Peyer's patch (tissue), 4 donors: ENCODE data around the gene DNAH8.

Source experiments
- POLR2A ChIP-seq, 2 donors: fragments of 450-650 bp; IDR thresholded peaks; one replicate each; pipeline ENCODE4 v1.5.1; 2017; ENCODE audit warnings: antibody characterized with exemption in 2 of 2, mild to moderate bottlenecking in 2 of 2, moderate library complexity in 2 of 2
- TF ChIP-seq, protein P1 (sequence below), 6 experiments: fragments of 450-650 bp in 4 of 6; fragments of 200-600 bp in 2 of 6; sonication (generic) in 1 of 6; IDR thresholded peaks; one replicate each; pipeline ENCODE4 v1.5.1; 2017 to 2019; ENCODE audit warnings: antibody characterized with exemption in 6 of 6, mild to moderate bottlenecking in 3 of 6, moderate library complexity in 1 of 6

- TF ChIP-seq, protein P1, sequence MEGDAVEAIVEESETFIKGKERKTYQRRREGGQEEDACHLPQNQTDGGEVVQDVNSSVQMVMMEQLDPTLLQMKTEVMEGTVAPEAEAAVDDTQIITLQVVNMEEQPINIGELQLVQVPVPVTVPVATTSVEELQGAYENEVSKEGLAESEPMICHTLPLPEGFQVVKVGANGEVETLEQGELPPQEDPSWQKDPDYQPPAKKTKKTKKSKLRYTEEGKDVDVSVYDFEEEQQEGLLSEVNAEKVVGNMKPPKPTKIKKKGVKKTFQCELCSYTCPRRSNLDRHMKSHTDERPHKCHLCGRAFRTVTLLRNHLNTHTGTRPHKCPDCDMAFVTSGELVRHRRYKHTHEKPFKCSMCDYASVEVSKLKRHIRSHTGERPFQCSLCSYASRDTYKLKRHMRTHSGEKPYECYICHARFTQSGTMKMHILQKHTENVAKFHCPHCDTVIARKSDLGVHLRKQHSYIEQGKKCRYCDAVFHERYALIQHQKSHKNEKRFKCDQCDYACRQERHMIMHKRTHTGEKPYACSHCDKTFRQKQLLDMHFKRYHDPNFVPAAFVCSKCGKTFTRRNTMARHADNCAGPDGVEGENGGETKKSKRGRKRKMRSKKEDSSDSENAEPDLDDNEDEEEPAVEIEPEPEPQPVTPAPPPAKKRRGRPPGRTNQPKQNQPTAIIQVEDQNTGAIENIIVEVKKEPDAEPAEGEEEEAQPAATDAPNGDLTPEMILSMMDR (IDR thresholded peaks at IDR 0.05), result no peak
- no peak for TF ChIP-seq POLR2A (IDR thresholded peaks at IDR 0.05)
Measured at GRCh38 chr6:38818691-38819090, 103.6 kb downstream of the DNAH8 start.
